GM23248 (cell line): ENCODE data around the gene HOXB3.

Experiments used
- EZH2 ChIP-seq: fragments of 200-600 bp; sonication (generic); IDR thresholded peaks from 2 replicates; pipeline ENCODE4 v1.6.1; 2018; ENCODE audit warnings: antibody characterized with exemption, mild to moderate bottlenecking; ENCODE audit not compliant: insufficient read depth, poor library complexity, severe bottlenecking
- EZH2phosphoT487 ChIP-seq: fragments of 200-600 bp; sonication (generic); IDR thresholded peaks from 2 replicates; pipeline ENCODE4 v1.6.1; 2018; ENCODE audit warnings: antibody characterized with exemption, moderate library complexity, mild to moderate bottlenecking, low read depth; ENCODE audit not compliant: insufficient read depth

DNA sequence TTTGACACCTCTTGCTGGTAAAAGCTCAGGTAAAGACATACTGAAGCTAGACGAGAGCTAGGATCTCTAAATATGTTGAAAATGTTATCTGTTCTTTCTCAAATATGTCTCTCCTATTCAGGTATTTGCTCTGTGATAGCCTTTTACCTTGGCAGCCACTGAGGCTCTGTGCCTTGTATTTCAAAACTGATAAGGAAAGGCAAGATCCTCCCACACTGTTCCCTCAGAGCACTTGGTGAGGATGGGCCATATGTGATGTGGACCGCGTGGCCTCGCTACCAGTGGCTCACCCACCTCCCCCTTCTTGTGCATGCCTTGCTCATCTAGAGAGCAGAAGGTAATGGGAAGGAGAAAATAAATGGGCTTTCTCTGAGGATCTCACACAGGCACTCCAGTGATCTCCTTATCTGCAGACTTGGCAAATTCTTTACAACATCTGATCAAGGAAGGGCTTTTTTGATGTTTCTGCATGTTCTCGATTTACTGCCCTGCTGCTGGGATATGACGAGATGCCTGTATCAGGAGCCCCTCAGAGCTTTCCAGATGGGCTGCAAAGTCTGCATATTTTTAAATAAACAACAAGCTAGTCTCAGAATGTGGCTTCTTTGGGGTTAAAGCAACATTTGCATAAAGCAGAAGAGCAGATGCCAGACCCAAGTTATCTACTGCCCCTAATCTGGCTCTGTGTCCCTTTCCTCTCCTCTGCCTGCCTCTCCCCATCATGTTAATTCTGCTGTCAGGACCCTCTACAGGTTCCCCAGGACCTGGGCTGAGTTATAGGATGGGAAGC lies 76.2 kb downstream of the HOXB3 start:
- TF ChIP-seq EZH2 (no peak), EZH2phosphoT487 (no peak)
